SKM-1 treated with dmso at 0.1 percent for 144 hours (cell line): ENCODE measurements around the gene COPE.

Experiments
- DNase-seq: peaks from one replicate; lab custom pipeline; 2025; ENCODE audit not compliant: unreplicated experiment; lab: John Stamatoyannopoulos, UW

The COPE gene

DNA sequence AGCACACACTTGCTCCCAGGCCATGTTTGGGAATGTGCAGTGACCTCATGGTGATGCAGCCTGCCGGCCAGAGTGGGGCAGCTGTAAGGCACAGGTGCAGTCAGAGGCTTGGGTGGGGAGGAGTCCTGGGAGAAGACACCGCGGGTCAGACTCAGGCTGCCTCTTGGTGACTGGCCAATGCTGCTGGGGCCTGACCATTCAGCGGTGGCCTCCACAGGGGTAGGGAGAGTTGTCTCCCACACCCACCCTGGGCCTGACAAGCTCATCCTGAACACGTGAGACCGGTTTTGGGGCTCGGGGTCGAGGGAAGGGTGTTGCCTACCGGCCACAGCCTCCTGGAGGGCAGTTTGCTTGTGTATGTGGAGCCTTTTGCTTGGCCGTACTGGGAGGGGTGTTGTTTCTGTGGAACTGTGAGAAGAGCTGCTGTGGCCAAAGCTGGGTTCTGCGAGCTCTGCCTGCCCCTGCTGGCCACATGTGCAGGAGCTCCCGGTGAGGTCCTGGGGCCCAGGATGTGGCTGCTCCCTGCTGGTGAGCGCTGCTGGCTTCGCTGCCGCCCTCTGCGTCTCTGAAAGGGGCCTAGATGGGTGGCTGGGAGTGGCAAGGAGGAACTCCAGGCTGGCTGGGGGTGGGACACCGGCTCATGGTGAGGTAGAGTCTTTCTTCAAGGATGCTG is 65.3 kb downstream of the COPE start:
- DNase-seq, result no peak

DNA sequence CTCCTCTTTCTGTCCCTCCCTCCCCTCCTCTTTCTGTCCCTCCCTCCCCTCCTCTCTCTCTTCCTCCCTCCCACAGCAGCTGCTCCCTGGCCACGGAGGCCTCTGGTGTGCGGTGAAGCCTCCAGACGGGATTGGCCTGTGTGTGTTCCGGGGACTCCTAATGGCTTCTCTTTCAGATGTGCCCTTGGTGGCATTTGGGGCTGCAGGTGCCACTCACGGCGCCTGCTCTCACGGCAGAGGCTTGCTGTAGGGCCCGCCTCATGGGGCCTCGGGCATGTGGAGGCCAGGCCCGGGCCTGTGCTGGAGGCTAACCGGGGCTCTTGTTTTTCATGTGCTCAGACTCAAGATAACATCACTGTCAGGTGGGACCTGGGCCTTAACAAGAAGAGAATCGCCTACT is 66.5 kb downstream of the COPE start:
- DNase-seq, result no peak

DNA sequence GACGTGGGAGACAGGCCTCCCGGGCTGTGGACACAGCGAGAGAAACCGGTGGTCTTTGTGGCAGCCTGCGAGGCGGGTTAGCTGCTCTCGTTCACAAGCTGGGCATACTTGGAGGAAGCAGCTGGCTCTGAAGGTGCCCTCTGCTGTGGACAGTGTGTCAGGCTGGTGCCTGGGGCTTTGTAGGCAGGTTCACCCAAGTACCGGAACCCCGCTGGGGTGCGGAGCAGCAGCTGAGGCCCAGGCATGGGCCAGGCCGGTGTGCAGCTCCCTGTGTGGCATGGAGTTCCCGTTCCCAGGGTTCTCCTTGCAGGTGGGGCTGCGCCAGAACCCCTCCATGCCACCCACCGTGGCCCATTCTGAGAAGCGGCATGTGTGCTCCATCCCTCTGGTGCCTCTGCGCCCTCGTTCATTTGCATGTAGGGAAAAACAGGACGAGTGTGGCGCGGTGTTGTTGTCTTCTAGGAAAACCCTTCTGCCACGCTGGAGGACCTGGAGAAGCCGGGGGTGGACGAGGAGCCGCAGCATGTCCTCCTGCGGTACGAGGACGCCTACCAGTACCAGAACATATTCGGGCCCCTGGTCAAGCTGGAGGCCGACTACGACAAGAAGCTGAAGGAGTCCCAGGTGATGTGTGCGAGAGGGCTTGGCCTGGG is 67.4 kb downstream of the COPE start:
- no peak for DNase-seq

DNA sequence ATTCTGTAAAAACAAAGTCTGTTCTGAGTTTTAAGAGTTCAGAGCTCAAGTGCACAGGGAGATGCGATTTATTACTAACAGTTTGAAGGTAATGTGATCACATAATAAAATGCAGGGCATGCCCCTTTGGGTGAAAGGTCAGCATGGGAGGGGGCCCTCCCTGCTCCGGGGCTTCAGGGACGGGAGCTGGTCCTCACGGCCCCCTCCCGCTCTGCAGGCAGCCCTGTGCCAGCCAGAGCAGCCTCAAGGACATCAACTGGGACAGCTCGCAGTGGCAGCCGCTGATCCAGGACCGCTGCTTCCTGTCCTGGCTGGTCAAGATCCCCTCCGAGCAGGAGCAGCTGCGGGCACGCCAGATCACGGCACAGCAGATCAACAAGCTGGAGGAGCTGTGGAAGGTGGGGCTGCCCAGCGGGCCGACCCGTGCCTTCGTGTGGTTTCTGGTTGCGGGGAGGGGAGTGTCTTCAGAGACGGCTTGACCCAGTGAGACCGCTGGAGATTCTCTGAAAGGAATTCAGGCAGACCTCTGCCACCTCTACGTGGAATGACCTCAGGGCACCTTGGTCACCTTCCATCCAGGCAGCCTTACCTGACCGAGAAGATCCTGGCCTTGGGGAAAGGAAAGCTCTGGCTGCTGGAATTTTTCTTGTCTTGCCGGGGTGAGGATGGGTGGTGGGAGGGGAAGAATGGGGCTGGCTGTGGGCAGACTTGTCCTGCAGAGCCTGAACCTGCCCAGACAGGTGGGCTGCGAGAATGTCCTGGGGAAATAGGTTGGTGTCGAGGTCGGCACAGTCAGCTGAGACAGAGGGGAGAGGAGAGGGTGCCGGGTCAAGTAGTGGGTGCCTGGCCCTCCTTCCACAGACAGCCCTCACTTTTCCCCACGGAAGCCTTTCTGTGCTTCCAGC is 68.5 kb downstream of the COPE start:
- DNase-seq, result no peak

DNA sequence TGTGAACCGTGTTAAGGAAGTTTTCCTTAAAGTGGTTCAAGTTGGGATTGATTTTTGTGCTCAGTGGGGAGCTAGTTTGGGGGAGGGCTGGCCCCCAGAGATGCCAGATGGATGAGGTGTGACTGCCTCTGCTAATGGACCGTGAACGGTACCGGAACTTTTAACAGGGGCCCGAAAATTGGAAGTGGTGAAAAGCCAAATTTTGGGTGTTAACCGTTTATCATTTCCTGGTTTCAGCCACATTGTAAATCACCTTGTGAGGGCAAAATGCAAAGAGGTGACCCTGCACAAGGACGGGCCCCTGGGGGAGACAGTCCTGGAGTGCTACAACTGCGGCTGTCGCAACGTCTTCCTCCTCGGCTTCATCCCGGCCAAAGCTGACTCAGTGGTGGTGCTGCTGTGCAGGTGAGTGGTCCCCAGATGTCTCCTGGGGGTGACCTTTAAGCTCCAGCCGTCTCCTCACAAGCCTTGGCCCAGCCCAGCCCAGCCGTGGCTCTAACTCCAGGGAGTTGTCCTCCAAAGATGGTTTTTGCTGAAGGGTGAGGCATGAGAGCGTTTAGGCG is 69.3 kb downstream of the COPE start:
- no peak for DNase-seq
